ENCODE results near the gene GRB7. TPM values are rescaled to one million over a fixed set of nuclear protein-coding genes. Genes with fewer than 3 reads are reported as not detected.

Gene GRB7
- total and polyA plus RNA-seq, 2 donors (not counting 3 experiments of a cell fraction or from before 2014, with no cell fraction given) = 0.04 TPM; not detected in 1

DNA sequence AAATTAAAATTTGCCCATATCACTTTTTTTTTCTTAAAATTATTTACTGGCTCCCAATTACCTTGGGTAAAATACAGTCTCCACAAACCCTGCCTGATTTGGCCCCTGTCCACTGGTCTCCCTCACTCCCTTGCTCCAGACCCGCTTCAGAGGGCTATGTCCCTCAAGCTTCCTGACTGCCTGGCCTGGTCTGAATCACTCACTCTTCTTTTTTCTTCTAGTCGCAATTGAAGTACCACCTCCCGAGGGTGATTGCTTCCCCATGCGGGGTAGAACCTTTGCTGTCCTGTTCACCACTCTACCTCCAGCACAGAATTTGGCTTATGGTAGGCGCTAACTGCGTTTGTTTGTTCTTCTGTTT is 49.3 kb upstream of the GRB7 start:
- no peak for TF ChIP-seq CTCF (IDR thresholded peaks at IDR 0.05; ENCODE audit: extremely low read depth in 1 of 2, insufficient read depth in 1 of 2, low read depth in 1 of 2, low read length in 2 of 2)
- no peak for TF ChIP-seq GATA2 (IDR thresholded peaks at IDR 0.05; ENCODE audit: insufficient read depth, insufficient read length, low read depth, low read length)
- no peak for TF ChIP-seq MAX (IDR thresholded peaks at IDR 0.05; ENCODE audit: insufficient read depth, insufficient read length)
- BruUV-seq (replicated peaks) = no TSS peak
- no peaks in the 10 kb centered on the region for H3K9me1 ChIP-seq (replicated peaks; ENCODE audit: control insufficient read depth, extremely low read depth, insufficient read depth, low read length)
- peak; percentile 16 for DNase-seq (ENCODE audit: low read depth, low spot score)
- H3K27me3 ChIP-seq (ENCODE audit: control insufficient read depth in 2 of 2, insufficient read depth in 2 of 2, low read length in 2 of 2) = no peaks in the 10 kb centered on the region
- H4K20me1 ChIP-seq (replicated peaks; ENCODE audit: control insufficient read depth, extremely low read depth, insufficient read depth, low read length) = no peaks in the 10 kb centered on the region
- ChIA-PET CTCF (interaction anchor here (0.7 to 2.1 kb wide), 8 partner anchors 12 to 270 kb away, joined by 3 to 12 read pairs (median 4); partner anchors contain the start of genes ERBB2 and MIEN1), POLR2A (no interaction called here)
- H3K36me3 ChIP-seq (ENCODE audit: control insufficient read depth in 2 of 2, extremely low read depth in 1 of 2, insufficient read depth in 2 of 2, low read length in 2 of 2) = no peaks in the 10 kb centered on the region
- dilution Hi-C loops (cut with MboI; ENCODE audit: extremely low pct_ligation_motif_present, low sequenced_read_pairs) = no loop called here
- H3K27ac ChIP-seq (ENCODE audit: insufficient read depth, low read depth, low read length) = peak overlapping the region; percentile 56
- no peaks in the 10 kb centered on the region for H3K9me3 ChIP-seq (replicated peaks; ENCODE audit: control insufficient read depth, insufficient read depth, low read length)
- peak overlapping the region; percentile 69 to 91 (median 74) for H3K4me3 ChIP-seq (replicated peaks in 1 of 3; ENCODE audit: insufficient read depth in 1 of 3, low read depth in 1 of 3, low read length in 3 of 3)
- H3K4me2 ChIP-seq (ENCODE audit: insufficient read depth, low read length) = peak overlapping the region; percentile 95
- peak overlapping the region; percentile 84 for H2AFZ ChIP-seq (ENCODE audit: low read depth, low read length)
- no peak for FAIRE-seq
- H3K4me1 ChIP-seq (ENCODE audit: control insufficient read depth, extremely low read depth, insufficient read depth, low read length) = peaks cover 9% of the 10 kb centered on the region
- intact Hi-C loops (cut with micrococcal nuclease) = no loop called here
- H3K9ac ChIP-seq (replicated peaks; ENCODE audit: extremely low read depth, insufficient read depth, low read length) = peak overlapping the region; percentile 76
- no peaks in the 10 kb centered on the region for H3K79me2 ChIP-seq (ENCODE audit: control insufficient read depth, insufficient read depth, low read length)

DNA sequence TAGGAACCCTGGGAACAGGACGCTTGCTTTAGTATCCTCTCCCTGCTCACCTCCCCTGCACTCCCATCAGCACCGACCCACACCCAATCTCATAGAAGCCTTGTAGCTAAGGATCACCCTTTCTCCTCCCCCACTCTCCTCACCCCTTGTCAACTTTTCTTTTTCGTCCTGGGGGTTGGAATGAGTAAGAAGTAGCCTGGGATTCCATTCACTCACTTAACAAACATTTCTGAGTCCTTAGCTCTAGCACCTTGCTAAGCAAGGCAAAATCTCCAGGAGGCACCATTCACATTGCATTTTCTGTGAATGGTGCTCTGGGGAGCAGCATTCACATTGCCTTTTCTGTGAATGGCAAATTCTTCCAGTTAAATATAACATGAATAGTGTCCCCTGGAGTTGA is 48.8 kb upstream of the GRB7 start:
- dilution Hi-C loops (cut with MboI; ENCODE audit: extremely low pct_ligation_motif_present, low sequenced_read_pairs) (no loop called here), intact Hi-C loops (cut with micrococcal nuclease) (no loop called here)
- Histone ChIP-seq H3K4me1 (ENCODE audit: control insufficient read depth, extremely low read depth, insufficient read depth, low read length) (peaks cover 9% of the 10 kb centered on the region), H3K4me2 (ENCODE audit: insufficient read depth, low read length) (peak overlapping the region; percentile 95), H3K9me1 (replicated peaks; ENCODE audit: control insufficient read depth, extremely low read depth, insufficient read depth, low read length) (no peaks in the 10 kb centered on the region), H3K27me3 (ENCODE audit: control insufficient read depth in 2 of 2, insufficient read depth in 2 of 2, low read length in 2 of 2) (no peaks in the 10 kb centered on the region), H3K36me3 (ENCODE audit: control insufficient read depth in 2 of 2, extremely low read depth in 1 of 2, insufficient read depth in 2 of 2, low read length in 2 of 2) (no peaks in the 10 kb centered on the region), H3K4me3 (replicated peaks in 1 of 3; ENCODE audit: insufficient read depth in 1 of 3, low read depth in 1 of 3, low read length in 3 of 3) (peak overlapping the region in 1 of 3 experiments; percentile 91), H3K79me2 (ENCODE audit: control insufficient read depth, insufficient read depth, low read length) (no peaks in the 10 kb centered on the region), H2AFZ (ENCODE audit: low read depth, low read length) (peak overlapping the region; percentile 84), H3K9ac (replicated peaks; ENCODE audit: extremely low read depth, insufficient read depth, low read length) (no peak overlapping the region), H3K27ac (ENCODE audit: insufficient read depth, low read depth, low read length) (no peak overlapping the region), H3K9me3 (replicated peaks; ENCODE audit: control insufficient read depth, insufficient read depth, low read length) (no peaks in the 10 kb centered on the region), H4K20me1 (replicated peaks; ENCODE audit: control insufficient read depth, extremely low read depth, insufficient read depth, low read length) (no peaks in the 10 kb centered on the region)
- ChIA-PET CTCF (interaction anchor here (1.3 to 2.1 kb wide), 3 partner anchors 11 to 41 kb away, joined by 3 to 12 read pairs (median 8); partner anchors contain the start of genes ERBB2, MIEN1 and PNMT), POLR2A (interaction anchor here (1.0 kb wide), 1 partner anchor 16 kb away, joined by 3 read pairs; no protein-coding TSS in a partner anchor)
- BruUV-seq (replicated peaks) = no TSS peak
- DNase-seq (ENCODE audit: low read depth, low spot score) = no peak
- TF ChIP-seq GATA2 (IDR thresholded peaks at IDR 0.05; ENCODE audit: insufficient read depth, insufficient read length, low read depth, low read length) = no peak
- no peak for TF ChIP-seq FOS (IDR thresholded peaks at IDR 0.05; ENCODE audit: borderline replicate concordance, insufficient read depth, low read length)
- no peak for TF ChIP-seq CTCF (IDR thresholded peaks at IDR 0.05; ENCODE audit: extremely low read depth in 1 of 2, insufficient read depth in 1 of 2, low read depth in 1 of 2, low read length in 2 of 2)
- no peak for TF ChIP-seq POLR2AphosphoS5 (IDR thresholded peaks at IDR 0.05; ENCODE audit: insufficient read depth, low read depth, low read length)
- no peak for TF ChIP-seq MYC (IDR thresholded peaks at IDR 0.05; ENCODE audit: low read depth, low read length)
- no peak for TF ChIP-seq EZH2 (IDR thresholded peaks at IDR 0.05; ENCODE audit: borderline replicate concordance, low read depth, low read length, severe bottlenecking)
- TF ChIP-seq POLR2A (IDR thresholded peaks at IDR 0.05; ENCODE audit: low read depth, low read length) = no peak
- no peak for TF ChIP-seq MAX (IDR thresholded peaks at IDR 0.05; ENCODE audit: insufficient read depth, insufficient read length)
- no peak for FAIRE-seq

Measured in endothelial cell of umbilical vein (primary cell).